ENCODE measurements around the gene ZBTB5.
A peak's percentile ranks its signal among the peaks of the same experiment; 100 is the strongest.

ZBTB5 gene

GRCh38 chr9:37444890-37445289 is 20.4 kb downstream of the ZBTB5 start:
- Histone ChIP-seq H3K36me3 (ENCODE audit: control insufficient read depth, low read depth, low read length) (peaks cover 30% of the 10 kb centered on the region), H3K27ac (ENCODE audit: low read length) (no peak overlapping the region), H3K9me3 (ENCODE audit: control insufficient read depth, low read depth, low read length) (no peaks in the 10 kb centered on the region)

GRCh38 chr9:37443566-37443965 is 21.7 kb downstream of the ZBTB5 start:
- Histone ChIP-seq H3K36me3 (ENCODE audit: control insufficient read depth, low read depth, low read length) (peaks cover 44% of the 10 kb centered on the region), H3K27me3 (ENCODE audit: control insufficient read depth, insufficient read depth, low read length) (no peaks in the 10 kb centered on the region), H3K9ac (ENCODE audit: low read length) (no peak overlapping the region), H3K4me1 (ENCODE audit: control insufficient read depth, low read depth, low read length) (no peaks in the 10 kb centered on the region), H3K4me3 (ENCODE audit: low read length) (no peak overlapping the region), H3K9me3 (ENCODE audit: control insufficient read depth, low read depth, low read length) (no peaks in the 10 kb centered on the region), H3K27ac (ENCODE audit: low read length) (no peak overlapping the region)

More at GRCh38 chr9:37444890-37445289, 20.4 kb downstream of the ZBTB5 start:
- no peaks in the 10 kb centered on the region for H3K4me1 ChIP-seq (ENCODE audit: control insufficient read depth, low read depth, low read length)
- H3K9ac ChIP-seq (ENCODE audit: low read length) = no peak overlapping the region
- no peak overlapping the region for H3K4me3 ChIP-seq (ENCODE audit: low read length)
- no peaks in the 10 kb centered on the region for H3K27me3 ChIP-seq (ENCODE audit: control insufficient read depth, insufficient read depth, low read length)

GRCh38 chr9:37442556-37442955 is 22.7 kb downstream of the ZBTB5 start:
- Histone ChIP-seq H3K9ac (ENCODE audit: low read length) (no peak overlapping the region), H3K27ac (ENCODE audit: low read length) (no peak overlapping the region), H3K4me1 (ENCODE audit: control insufficient read depth, low read depth, low read length) (no peaks in the 10 kb centered on the region), H3K36me3 (ENCODE audit: control insufficient read depth, low read depth, low read length) (peaks cover 54% of the 10 kb centered on the region), H3K27me3 (ENCODE audit: control insufficient read depth, insufficient read depth, low read length) (no peaks in the 10 kb centered on the region), H3K4me3 (ENCODE audit: low read length) (no peak overlapping the region), H3K9me3 (ENCODE audit: control insufficient read depth, low read depth, low read length) (no peaks in the 10 kb centered on the region)

GRCh38 chr9:37441776-37442370 is 23.4 kb downstream of the ZBTB5 start:
- Histone ChIP-seq H3K27me3 (ENCODE audit: control insufficient read depth, insufficient read depth, low read length) (no peaks in the 10 kb centered on the region), H3K9me3 (ENCODE audit: control insufficient read depth, low read depth, low read length) (no peaks in the 10 kb centered on the region), H3K36me3 (ENCODE audit: control insufficient read depth, low read depth, low read length) (peaks cover 60% of the 10 kb centered on the region), H3K4me3 (ENCODE audit: low read length) (no peak overlapping the region), H3K9ac (ENCODE audit: low read length) (no peak overlapping the region), H3K27ac (ENCODE audit: low read length) (no peak overlapping the region), H3K4me1 (ENCODE audit: control insufficient read depth, low read depth, low read length) (no peaks in the 10 kb centered on the region)

DNA sequence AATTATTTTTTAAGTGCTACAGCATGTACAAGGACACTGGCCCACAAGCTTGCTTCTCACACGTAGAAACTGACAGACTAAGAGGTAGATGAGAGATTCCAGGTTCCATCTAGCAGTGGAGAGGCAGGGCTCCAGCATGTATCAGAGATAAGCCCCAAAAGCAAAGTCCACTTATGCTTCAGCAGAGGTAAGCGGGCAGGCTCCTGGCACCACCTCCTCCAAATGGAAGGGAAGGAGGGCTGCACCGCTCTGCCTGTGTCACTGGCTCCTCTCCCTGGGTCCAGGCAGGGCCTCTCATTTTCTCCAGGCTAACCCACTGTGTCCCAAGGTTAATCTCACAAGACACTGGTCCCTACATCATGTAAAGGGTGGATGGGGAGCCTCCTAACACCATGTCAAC is 26.9 kb downstream of the ZBTB5 start:
- H3K27me3 ChIP-seq (ENCODE audit: control insufficient read depth, insufficient read depth, low read length) = no peaks in the 10 kb centered on the region
- no peak overlapping the region for H3K27ac ChIP-seq (ENCODE audit: low read length)
- peaks cover 13% of the 10 kb centered on the region for H3K4me1 ChIP-seq (ENCODE audit: control insufficient read depth, low read depth, low read length)
- peaks cover 67% of the 10 kb centered on the region for H3K36me3 ChIP-seq (ENCODE audit: control insufficient read depth, low read depth, low read length)
- no peak overlapping the region for H3K4me3 ChIP-seq (ENCODE audit: low read length)
- H3K9me3 ChIP-seq (ENCODE audit: control insufficient read depth, low read depth, low read length) = no peaks in the 10 kb centered on the region
- H3K9ac ChIP-seq (ENCODE audit: low read length) = no peak overlapping the region

DNA sequence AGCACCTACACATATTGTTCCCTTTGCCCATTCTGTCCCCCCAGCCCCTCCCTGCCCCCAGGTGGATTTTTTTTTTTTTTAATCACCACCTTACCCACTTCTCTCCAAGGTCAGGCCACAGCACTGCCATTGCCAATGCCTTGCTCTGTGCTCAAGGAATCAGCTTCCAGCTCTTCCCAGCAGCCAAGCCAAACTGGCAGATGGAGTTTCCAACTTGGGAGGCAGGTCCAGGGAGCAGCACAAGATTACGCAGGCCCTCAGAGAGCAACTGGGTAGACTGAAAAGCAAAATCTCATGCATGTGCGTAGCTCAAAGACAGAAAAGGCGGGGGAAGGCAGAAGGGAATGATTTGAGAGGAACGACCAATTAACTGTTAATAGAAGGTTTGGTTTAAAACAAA is 27.6 kb downstream of the ZBTB5 start:
- Histone ChIP-seq H3K4me1 (ENCODE audit: control insufficient read depth, low read depth, low read length) (peaks cover 13% of the 10 kb centered on the region), H3K4me3 (ENCODE audit: low read length) (no peak overlapping the region), H3K27me3 (ENCODE audit: control insufficient read depth, insufficient read depth, low read length) (no peaks in the 10 kb centered on the region), H3K9me3 (ENCODE audit: control insufficient read depth, low read depth, low read length) (no peaks in the 10 kb centered on the region), H3K9ac (ENCODE audit: low read length) (no peak overlapping the region), H3K27ac (ENCODE audit: low read length) (no peak overlapping the region), H3K36me3 (ENCODE audit: control insufficient read depth, low read depth, low read length) (peaks cover 67% of the 10 kb centered on the region)

- Histone ChIP-seq H3K27ac (ENCODE audit: low read length) (no peak overlapping the region), H3K4me3 (ENCODE audit: low read length) (no peak overlapping the region), H3K27me3 (ENCODE audit: control insufficient read depth, insufficient read depth, low read length) (no peaks in the 10 kb centered on the region), H3K9ac (ENCODE audit: low read length) (no peak overlapping the region), H3K36me3 (ENCODE audit: control insufficient read depth, low read depth, low read length) (peaks cover 62% of the 10 kb centered on the region), H3K4me1 (ENCODE audit: control insufficient read depth, low read depth, low read length) (peaks cover 13% of the 10 kb centered on the region), H3K9me3 (ENCODE audit: control insufficient read depth, low read depth, low read length) (no peaks in the 10 kb centered on the region)
These were observed 28.2 kb downstream of the ZBTB5 start for GRCh38 chr9:37437010-37437409.

DNA sequence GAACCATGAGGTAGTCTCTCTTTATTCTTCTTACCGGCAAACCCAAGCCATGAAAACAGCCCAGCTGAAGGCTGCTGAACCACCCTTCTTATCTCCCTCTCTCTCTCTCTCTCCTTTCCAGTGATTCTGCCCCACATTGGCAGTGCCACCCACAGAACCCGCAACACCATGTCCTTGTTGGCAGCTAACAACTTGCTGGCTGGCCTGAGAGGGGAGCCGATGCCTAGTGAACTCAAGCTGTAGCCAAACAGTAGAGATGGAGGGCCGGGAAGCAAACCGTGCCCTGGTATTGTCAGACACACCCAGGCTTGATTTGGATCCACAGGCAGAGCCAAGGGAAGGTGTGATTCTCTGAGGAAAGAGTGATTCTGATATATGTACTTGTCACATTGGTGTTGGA is 28.7 kb downstream of the ZBTB5 start:
- Histone ChIP-seq H3K4me3 (ENCODE audit: low read length) (no peak overlapping the region), H3K4me1 (ENCODE audit: control insufficient read depth, low read depth, low read length) (peaks cover 13% of the 10 kb centered on the region), H3K27ac (ENCODE audit: low read length) (no peak overlapping the region), H3K9me3 (ENCODE audit: control insufficient read depth, low read depth, low read length) (no peaks in the 10 kb centered on the region), H3K27me3 (ENCODE audit: control insufficient read depth, insufficient read depth, low read length) (no peaks in the 10 kb centered on the region), H3K36me3 (ENCODE audit: control insufficient read depth, low read depth, low read length) (peaks cover 61% of the 10 kb centered on the region), H3K9ac (ENCODE audit: low read length) (no peak overlapping the region)

GRCh38 chr9:37433867-37434371 is 31.3 kb downstream of the ZBTB5 start:
- H3K27me3 ChIP-seq (ENCODE audit: control insufficient read depth, insufficient read depth, low read length) = no peaks in the 10 kb centered on the region
- H3K27ac ChIP-seq (ENCODE audit: low read length) = peak overlapping the region; percentile 9
- H3K4me3 ChIP-seq (ENCODE audit: low read length) = peak overlapping the region; percentile 16
- H3K4me1 ChIP-seq (ENCODE audit: control insufficient read depth, low read depth, low read length) = peaks cover 13% of the 10 kb centered on the region
- no peak overlapping the region for H3K9ac ChIP-seq (ENCODE audit: low read length)
- H3K9me3 ChIP-seq (ENCODE audit: control insufficient read depth, low read depth, low read length) = no peaks in the 10 kb centered on the region
- H3K36me3 ChIP-seq (ENCODE audit: control insufficient read depth, low read depth, low read length) = peaks cover 50% of the 10 kb centered on the region

- Histone ChIP-seq H3K27ac (ENCODE audit: low read length) (no peak overlapping the region), H3K4me1 (ENCODE audit: control insufficient read depth, low read depth, low read length) (peaks cover 13% of the 10 kb centered on the region), H3K36me3 (ENCODE audit: control insufficient read depth, low read depth, low read length) (peaks cover 48% of the 10 kb centered on the region), H3K9me3 (ENCODE audit: control insufficient read depth, low read depth, low read length) (no peaks in the 10 kb centered on the region), H3K9ac (ENCODE audit: low read length) (no peak overlapping the region), H3K27me3 (ENCODE audit: control insufficient read depth, insufficient read depth, low read length) (no peaks in the 10 kb centered on the region), H3K4me3 (ENCODE audit: low read length) (no peak overlapping the region)
These were observed 33.2 kb downstream of the ZBTB5 start for GRCh38 chr9:37432020-37432419.

DNA sequence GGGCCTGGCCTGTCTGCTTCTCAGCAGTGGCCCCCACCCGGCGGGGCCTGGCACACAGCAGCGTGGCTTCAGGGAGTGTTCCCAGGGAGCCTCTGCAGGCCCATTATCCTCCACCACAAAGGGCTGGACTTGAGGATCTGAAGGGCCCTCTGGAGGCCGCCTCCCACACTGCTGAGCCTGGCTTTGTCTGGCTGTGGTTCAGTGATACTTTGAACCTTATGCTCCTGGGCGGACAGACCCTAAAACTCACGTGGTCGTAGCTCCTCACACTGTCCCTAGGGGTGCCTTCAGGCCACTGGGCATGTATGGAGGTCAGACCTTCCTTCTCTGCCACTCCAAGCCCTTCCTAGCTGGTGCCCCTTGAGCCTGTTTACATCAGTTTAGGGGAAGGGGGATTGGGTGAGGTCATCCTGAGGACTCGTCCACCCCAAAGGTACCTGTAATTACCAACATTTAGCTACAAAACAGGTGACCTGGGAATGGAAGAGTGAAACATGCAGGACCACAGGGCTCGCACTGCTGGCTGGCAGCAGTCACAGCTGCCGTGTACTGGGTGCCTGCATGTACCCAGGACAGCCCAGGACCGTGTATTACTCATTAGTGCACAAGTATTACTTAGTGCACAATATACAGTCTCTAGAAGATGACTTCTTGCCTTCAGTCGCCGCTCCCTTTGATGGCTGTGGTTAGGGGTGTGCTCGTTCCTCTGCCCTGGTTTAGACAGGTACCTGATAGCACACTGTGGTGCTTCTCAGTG is 34.2 kb downstream of the ZBTB5 start:
- H3K9ac ChIP-seq (ENCODE audit: low read length) = no peak overlapping the region
- no peaks in the 10 kb centered on the region for H3K27me3 ChIP-seq (ENCODE audit: control insufficient read depth, insufficient read depth, low read length)
- H3K4me3 ChIP-seq (ENCODE audit: low read length) = no peak overlapping the region
- peaks cover 13% of the 10 kb centered on the region for H3K4me1 ChIP-seq (ENCODE audit: control insufficient read depth, low read depth, low read length)
- H3K36me3 ChIP-seq (ENCODE audit: control insufficient read depth, low read depth, low read length) = peaks cover 49% of the 10 kb centered on the region
- H3K27ac ChIP-seq (ENCODE audit: low read length) = no peak overlapping the region
- no peaks in the 10 kb centered on the region for H3K9me3 ChIP-seq (ENCODE audit: control insufficient read depth, low read depth, low read length)

All from iPS-18a (cell line).